ENCODE measurements around the gene XIST.
"Not testable (repeated sequence)": the region's sequence is repeated elsewhere in the genome, so short reads cannot be mapped to it uniquely, and the experiment has no call there.

The XIST gene

GRCh38 chrX:73792511-73792910 lies 60.0 kb downstream of the XIST start:
- not testable (repeated sequence) for DNase-seq

DNA sequence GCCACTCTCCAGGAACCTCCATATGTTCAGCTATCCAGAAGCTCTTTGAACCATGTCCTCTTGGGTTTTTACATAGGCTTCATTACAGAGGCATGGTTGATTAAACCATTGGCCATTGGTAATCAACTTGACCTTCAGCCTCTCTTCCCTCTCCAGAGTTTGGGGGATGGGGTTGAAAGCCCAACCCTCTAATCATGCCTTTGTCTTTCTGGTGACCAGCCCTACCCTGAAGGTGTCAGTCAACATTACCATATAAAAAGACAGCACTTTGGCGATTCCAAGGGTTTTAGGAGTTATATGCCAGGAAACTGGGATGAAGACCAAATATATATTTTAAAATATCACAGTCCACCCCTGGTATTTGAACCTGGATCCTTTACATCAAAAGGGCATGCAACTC lies 67.0 kb downstream of the XIST start:
- DNase-seq, result no peak

Measured in 8988T (cell line).